Measurements from ENCODE around the gene EPHA4.

DNA sequence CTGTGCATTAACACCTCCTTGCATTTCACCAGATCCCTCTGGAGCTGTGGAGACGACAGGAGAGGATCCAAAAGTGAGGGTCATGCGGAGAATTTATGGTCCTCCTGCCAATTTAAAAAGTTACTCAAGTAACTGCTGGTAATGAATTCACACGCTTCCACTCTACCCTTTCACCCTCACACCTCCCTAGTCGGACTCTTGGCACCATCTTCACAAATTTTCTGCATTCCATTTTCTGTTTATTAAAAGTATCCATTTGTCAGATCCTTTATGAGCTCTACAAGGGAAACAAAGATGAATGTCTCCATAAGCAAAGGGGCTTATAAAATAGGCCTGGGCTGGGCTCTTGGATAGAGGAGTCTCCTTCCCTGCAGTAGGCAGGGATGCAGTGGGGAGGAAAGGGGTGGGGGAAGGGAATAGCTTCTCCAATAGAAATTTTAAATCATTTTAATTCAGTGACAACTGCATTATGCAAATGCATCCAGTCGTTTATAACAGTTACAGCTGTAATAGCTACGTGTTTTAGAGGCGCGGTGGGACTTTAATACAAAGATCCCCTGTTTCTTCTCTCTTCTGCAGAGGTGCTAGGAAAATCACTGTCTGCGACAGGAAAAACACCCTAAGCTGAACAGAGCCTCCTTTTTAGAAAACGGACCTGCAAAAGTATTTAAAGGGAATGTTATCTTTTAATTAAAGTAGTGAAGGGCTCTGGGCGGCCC lies 132.2 kb downstream of the EPHA4 start:
- TF ChIP-seq RFX5 (IDR thresholded peaks at IDR 0.05; ENCODE audit: low read length) (no peak), EZH2phosphoT487 (IDR thresholded peaks at IDR 0.05; ENCODE audit: borderline replicate concordance, low read depth) (no peak), RXRA (IDR thresholded peaks at IDR 0.05; ENCODE audit: borderline replicate concordance, low read depth) (no peak), MAX (IDR thresholded peaks at IDR 0.05; ENCODE audit: low read depth) (no peak), EP300 (IDR thresholded peaks at IDR 0.05; ENCODE audit: borderline replicate concordance in 1 of 2, low read depth in 1 of 2, low read length in 1 of 2) (no peak), USF2 (IDR thresholded peaks at IDR 0.05; ENCODE audit: borderline replicate concordance, low read depth, low read length) (no peak), REST (IDR thresholded peaks at IDR 0.05; ENCODE audit: low read depth, low read length) (no peak), TAF1 (IDR thresholded peaks at IDR 0.05; ENCODE audit: borderline replicate concordance, low read depth, low read length) (no peak), SIN3A (IDR thresholded peaks at IDR 0.05; ENCODE audit: borderline replicate concordance, low read depth, low read length) (no peak), FOXJ3 (CRISPR knock-in tag; IDR thresholded peaks at IDR 0.05) (no peak)
- TF ChIP-seq, protein P1, sequence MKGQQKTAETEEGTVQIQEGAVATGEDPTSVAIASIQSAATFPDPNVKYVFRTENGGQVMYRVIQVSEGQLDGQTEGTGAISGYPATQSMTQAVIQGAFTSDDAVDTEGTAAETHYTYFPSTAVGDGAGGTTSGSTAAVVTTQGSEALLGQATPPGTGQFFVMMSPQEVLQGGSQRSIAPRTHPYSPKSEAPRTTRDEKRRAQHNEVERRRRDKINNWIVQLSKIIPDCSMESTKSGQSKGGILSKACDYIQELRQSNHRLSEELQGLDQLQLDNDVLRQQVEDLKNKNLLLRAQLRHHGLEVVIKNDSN (IDR thresholded peaks at IDR 0.05; ENCODE audit: borderline replicate concordance, low read depth), result no peak
- TF ChIP-seq, protein P2, sequence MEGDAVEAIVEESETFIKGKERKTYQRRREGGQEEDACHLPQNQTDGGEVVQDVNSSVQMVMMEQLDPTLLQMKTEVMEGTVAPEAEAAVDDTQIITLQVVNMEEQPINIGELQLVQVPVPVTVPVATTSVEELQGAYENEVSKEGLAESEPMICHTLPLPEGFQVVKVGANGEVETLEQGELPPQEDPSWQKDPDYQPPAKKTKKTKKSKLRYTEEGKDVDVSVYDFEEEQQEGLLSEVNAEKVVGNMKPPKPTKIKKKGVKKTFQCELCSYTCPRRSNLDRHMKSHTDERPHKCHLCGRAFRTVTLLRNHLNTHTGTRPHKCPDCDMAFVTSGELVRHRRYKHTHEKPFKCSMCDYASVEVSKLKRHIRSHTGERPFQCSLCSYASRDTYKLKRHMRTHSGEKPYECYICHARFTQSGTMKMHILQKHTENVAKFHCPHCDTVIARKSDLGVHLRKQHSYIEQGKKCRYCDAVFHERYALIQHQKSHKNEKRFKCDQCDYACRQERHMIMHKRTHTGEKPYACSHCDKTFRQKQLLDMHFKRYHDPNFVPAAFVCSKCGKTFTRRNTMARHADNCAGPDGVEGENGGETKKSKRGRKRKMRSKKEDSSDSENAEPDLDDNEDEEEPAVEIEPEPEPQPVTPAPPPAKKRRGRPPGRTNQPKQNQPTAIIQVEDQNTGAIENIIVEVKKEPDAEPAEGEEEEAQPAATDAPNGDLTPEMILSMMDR (IDR thresholded peaks at IDR 0.05), result no peak
